Right cardiac atrium (tissue), 5 donors: Measurements from ENCODE around the gene CENPE. TPM values are rescaled to one million over a fixed set of nuclear protein-coding genes. Genes with fewer than 3 reads are reported as not detected.
"Not testable (repeated sequence)": the region's sequence is repeated elsewhere in the genome, so short reads cannot be mapped to it uniquely, and the experiment has no call there.

Experiments used
- ATAC-seq, 2 donors: fragments of 200-7000 bp; cut with Tn5 transposase; one replicate each; pipeline versions ENCODE4 v1.8.0 to v1.9.1; 2020; ENCODE audit warnings: moderate library complexity in 2 of 2, mild to moderate bottlenecking in 1 of 2
- DNase-seq, 3 donors: peaks; one replicate each; pipeline ENCODE4 v3.0.0-alpha.2; 2020
- H3K27ac ChIP-seq: one replicate; pipeline ENCODE4 v1.5.1; 2013; ENCODE audit warnings: mild to moderate bottlenecking, low read length, control low read depth, moderate library complexity
- H3K27me3 ChIP-seq: one replicate; pipeline ENCODE4 v1.6.1; 2013; ENCODE audit not compliant: control insufficient read depth, insufficient read depth
- H3K4me1 ChIP-seq: one replicate; pipeline ENCODE4 v1.6.1; 2013; ENCODE audit warnings: low read length; ENCODE audit not compliant: control insufficient read depth, insufficient read depth
- H3K4me3 ChIP-seq: one replicate; pipeline ENCODE4 v1.5.1; 2013; ENCODE audit warnings: low read length, control low read depth
- H3K9me3 ChIP-seq: one replicate; pipeline ENCODE4 v1.6.1; 2013; ENCODE audit warnings: low read length; ENCODE audit not compliant: control insufficient read depth
- WGBS: extraction: QIAGEN DNeasy Blood & Tissue Kit; methylation state at CpG from one replicate; pipeline ENCODE4 v1.1.7; 2013; 5-methylcytosine and 5-hydroxymethylcytosine counted together
- intact Hi-C, 4 donors: fragments of 100-400 bp; cut with DNase I; formaldehyde crosslinking; loops; one replicate each; pipeline versions ENCODE4 v1.11.0 to v1.14.0; 2022 to 2023
- polyA plus RNA-seq: library from polyadenylated mRNA; stranded (reverse); fragments of 200-250 nt; gene quantifications from one replicate; pipeline ENCODE4 v1.2.3, GENCODE V29; 2013
- total RNA-seq, 4 donors: library from RNA; stranded (reverse); fragmentation: NEBNext Ultra II Directional; extraction: Animal tissue kit (Norgen Biotek cat#: 25700); gene quantifications; one replicate each; pipeline ENCODE4 v1.2.1, GENCODE V29; 2021
- donor health status: healthy with polysubstance abuse.
- donor health status: DM: no; HTN: yes; CAD: no.
- donor health status: DM: no; HTN: no; CAD: no.
- donor health status: DM: no; HTN: yes; CAD: no; lungs with severe emphysema.
- donor health status: DM: yes; HTN: yes; CAD: no.

Gene CENPE
- total and polyA plus RNA-seq, 5 donors, result 0.14 to 0.77 (median 0.59) TPM

- H3K27ac ChIP-seq, H3K9me3 ChIP-seq, intact Hi-C loops, ATAC-seq, H3K27me3 ChIP-seq, DNase-seq, H3K4me3 ChIP-seq, H3K4me1 ChIP-seq: not testable (repeated sequence)
- WGBS, result over 99% methylated on average over 2 of the region's 2 CpGs
Measured at GRCh38 chr4:103169750-103170149, 28.4 kb downstream of the CENPE start.

- Histone ChIP-seq H3K4me1 (no peaks in the 10 kb centered on the region), H3K27ac (no peak overlapping the region), H3K27me3 (no peaks in the 10 kb centered on the region), H3K4me3 (no peak overlapping the region), H3K9me3 (peaks cover 3% of the 10 kb centered on the region)
- DNase-seq (no peak), ATAC-seq (no peak)
- WGBS, result 94% methylated on average over 1 of the region's 1 CpG
- intact Hi-C loops, result no loop called here
Measured at GRCh38 chr4:103168993-103169392, 29.1 kb downstream of the CENPE start.

GRCh38 chr4:103162176-103162575 is 36.0 kb downstream of the CENPE start:
- H3K27me3 ChIP-seq, result no peaks in the 10 kb centered on the region
- H3K4me1 ChIP-seq, result no peaks in the 10 kb centered on the region
- ATAC-seq (no peak), DNase-seq (no peak)
- 97% methylated on average over 2 of the region's 2 CpGs for WGBS
- no peak overlapping the region for H3K4me3 ChIP-seq
- H3K27ac ChIP-seq, result no peak overlapping the region
- intact Hi-C loops, result no loop called here
- no peaks in the 10 kb centered on the region for H3K9me3 ChIP-seq

DNA sequence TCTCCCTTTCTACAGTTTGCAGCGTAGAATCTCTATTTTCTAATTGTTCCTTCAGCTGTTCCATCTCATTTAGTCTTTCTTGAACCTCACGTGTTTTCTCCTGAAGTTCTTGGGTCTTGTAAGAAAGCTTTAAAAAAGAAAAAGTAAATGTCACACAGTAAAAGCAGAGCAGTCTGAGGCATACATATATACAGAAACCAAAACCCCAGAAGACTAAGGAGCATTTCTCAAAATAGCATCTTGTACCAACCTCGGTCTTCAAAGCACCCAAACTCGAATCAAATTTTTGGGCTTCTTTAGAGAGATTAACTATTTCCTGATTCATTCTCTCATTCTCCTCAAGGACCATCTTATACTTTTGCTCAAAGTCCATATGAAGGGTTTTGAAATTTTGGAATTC is 39.4 kb downstream of the CENPE start:
- 86% methylated on average over 4 of the region's 4 CpGs for WGBS
- H3K4me1 ChIP-seq, result no peaks in the 10 kb centered on the region
- H3K27me3 ChIP-seq, result no peaks in the 10 kb centered on the region
- intact Hi-C loops, result no loop called here
- H3K9me3 ChIP-seq, result no peaks in the 10 kb centered on the region
- no peak for DNase-seq
- H3K27ac ChIP-seq, result no peak overlapping the region
- ATAC-seq, result no peak
- H3K4me3 ChIP-seq, result no peak overlapping the region

DNA sequence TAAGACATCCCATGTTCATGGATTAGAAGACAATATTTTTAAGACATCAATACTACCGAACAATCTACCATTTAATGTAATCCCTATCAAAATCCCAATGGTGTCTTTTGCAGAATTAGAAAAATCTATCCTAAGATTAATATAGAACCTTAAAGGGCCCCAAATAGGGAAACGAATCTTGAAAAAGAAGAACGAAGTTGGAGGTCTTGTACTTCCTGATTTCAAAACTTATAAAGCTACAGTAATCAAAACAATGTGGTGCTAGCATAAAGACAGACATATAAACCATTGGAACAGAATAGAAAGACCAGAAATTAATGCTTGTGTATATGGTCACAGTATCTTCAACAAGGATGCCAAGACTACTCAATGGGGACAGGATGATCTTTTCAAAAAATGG is 42.0 kb downstream of the CENPE start:
- ATAC-seq, result no peak
- Histone ChIP-seq H3K27me3 (no peaks in the 10 kb centered on the region), H3K4me1 (no peaks in the 10 kb centered on the region), H3K27ac (no peak overlapping the region), H3K9me3 (no peaks in the 10 kb centered on the region), H3K4me3 (no peak overlapping the region)
- DNase-seq, result no peak
- WGBS, result 91% methylated on average over 3 of the region's 3 CpGs
- intact Hi-C loops, result no loop called here

DNA sequence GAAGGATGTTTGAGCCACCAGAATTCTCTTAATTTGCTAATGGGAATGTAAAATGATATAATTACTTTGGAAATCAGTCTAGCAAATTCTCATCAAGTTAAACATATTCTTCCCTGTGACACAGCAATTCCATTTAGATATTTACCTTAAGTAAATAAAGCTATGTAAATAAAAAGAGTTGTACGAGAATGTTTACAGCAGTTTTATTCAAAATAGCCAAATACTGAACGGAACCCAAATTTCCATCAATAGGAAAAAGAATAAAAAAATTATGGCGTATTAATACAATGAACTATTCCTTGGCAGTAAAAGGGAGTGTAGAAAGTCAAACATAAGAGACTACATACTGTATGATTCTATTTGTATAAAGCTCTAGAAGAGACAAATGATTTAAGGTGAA is 45.8 kb downstream of the CENPE start:
- H3K9me3 ChIP-seq, result no peaks in the 10 kb centered on the region
- 98% methylated on average over 3 of the region's 3 CpGs for WGBS
- ATAC-seq (no peak), DNase-seq (no peak)
- no peaks in the 10 kb centered on the region for H3K4me1 ChIP-seq
- intact Hi-C loops, result no loop called here
- H3K4me3 ChIP-seq, result no peak overlapping the region
- no peak overlapping the region for H3K27ac ChIP-seq
- H3K27me3 ChIP-seq, result no peaks in the 10 kb centered on the region

DNA sequence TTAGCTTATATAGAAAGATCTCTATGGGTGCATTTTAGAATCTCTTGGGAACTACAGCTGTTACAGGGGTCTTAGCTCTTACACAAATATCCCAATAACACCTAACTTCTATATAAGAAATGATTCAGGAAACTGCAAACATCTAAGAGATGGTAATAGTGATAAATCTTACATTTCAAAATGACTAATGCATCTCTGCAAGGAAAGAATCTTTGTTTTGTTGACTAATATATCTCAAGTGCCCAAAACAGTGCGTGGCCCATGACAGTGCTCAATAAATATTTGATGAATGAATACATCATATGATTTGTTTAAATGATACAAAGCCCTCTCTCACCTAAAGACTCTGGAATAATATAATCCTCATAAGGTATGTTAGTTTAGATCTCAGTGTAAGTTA is 47.5 kb downstream of the CENPE start:
- H3K9me3 ChIP-seq, result no peaks in the 10 kb centered on the region
- WGBS, result 91% methylated on average over 1 of the region's 1 CpG

DNA sequence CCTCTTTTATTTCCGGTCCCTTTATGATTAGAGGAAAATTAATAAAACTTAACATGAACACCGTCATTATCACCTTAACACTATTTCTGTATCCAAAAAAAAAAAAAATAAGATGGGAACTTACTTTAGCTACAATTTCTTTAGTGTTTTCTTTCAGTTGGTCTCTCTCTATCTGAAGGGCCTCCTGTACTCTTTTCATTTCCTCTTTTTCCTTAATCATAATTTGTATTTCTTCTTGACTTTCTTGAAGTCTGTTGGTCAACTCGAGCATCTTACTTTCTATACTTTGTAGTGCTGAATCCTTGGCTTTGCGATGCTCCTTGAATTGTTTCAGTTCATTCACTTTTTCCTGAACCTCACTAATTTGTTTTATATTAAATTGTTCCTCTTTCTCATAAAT is 53.2 kb downstream of the CENPE start:
- H3K4me3 ChIP-seq, result no peak overlapping the region
- 94% methylated on average over 4 of the region's 4 CpGs for WGBS
- H3K4me1 ChIP-seq, result no peaks in the 10 kb centered on the region
- H3K9me3 ChIP-seq, result no peaks in the 10 kb centered on the region
- intact Hi-C loops, result no loop called here
- no peaks in the 10 kb centered on the region for H3K27me3 ChIP-seq
- DNase-seq, result no peak
- no peak overlapping the region for H3K27ac ChIP-seq
- no peak for ATAC-seq

More for the DNA sequence above, 47.5 kb downstream of the CENPE start:
- no peak for ATAC-seq
- Histone ChIP-seq H3K4me1 (no peaks in the 10 kb centered on the region), H3K4me3 (no peak overlapping the region), H3K27ac (no peak overlapping the region), H3K27me3 (no peaks in the 10 kb centered on the region)
- intact Hi-C loops, result no loop called here
- DNase-seq, result no peak

GRCh38 chr4:103137446-103137827 is 60.7 kb downstream of the CENPE start:
- Histone ChIP-seq H3K27me3 (no peaks in the 10 kb centered on the region), H3K4me3 (no peak overlapping the region), H3K4me1 (no peaks in the 10 kb centered on the region), H3K27ac (no peak overlapping the region), H3K9me3 (no peaks in the 10 kb centered on the region)
- intact Hi-C loops, result no loop called here
- DNase-seq, result no peak
- ATAC-seq, result no peak
- WGBS, result 94% methylated on average over 1 of the region's 1 CpG

- DNase-seq (no peak), ATAC-seq (no peak)
- Histone ChIP-seq H3K27me3 (no peaks in the 10 kb centered on the region), H3K9me3 (no peaks in the 10 kb centered on the region), H3K4me1 (no peaks in the 10 kb centered on the region), H3K4me3 (no peak overlapping the region), H3K27ac (no peak overlapping the region)
- intact Hi-C loops, result no loop called here
- WGBS, result 57% methylated on average over 1 of the region's 1 CpG
Measured at GRCh38 chr4:103136671-103137445, 61.3 kb downstream of the CENPE start.

- H3K27ac ChIP-seq, result no peak overlapping the region
- H3K4me1 ChIP-seq, result no peaks in the 10 kb centered on the region
- no peaks in the 10 kb centered on the region for H3K9me3 ChIP-seq
- intact Hi-C loops, result no loop called here
- ATAC-seq (no peak), DNase-seq (no peak)
- H3K4me3 ChIP-seq, result no peak overlapping the region
- 92% methylated on average over 8 of the region's 8 CpGs for WGBS
- H3K27me3 ChIP-seq, result no peaks in the 10 kb centered on the region
Measured at GRCh38 chr4:103129174-103129573, 69.0 kb downstream of the CENPE start.

GRCh38 chr4:103126126-103126525 is 72.0 kb downstream of the CENPE start:
- 96% methylated on average over 3 of the region's 3 CpGs for WGBS
- intact Hi-C loops, result no loop called here
- Histone ChIP-seq H3K9me3 (no peaks in the 10 kb centered on the region), H3K4me1 (no peaks in the 10 kb centered on the region), H3K27me3 (no peaks in the 10 kb centered on the region), H3K27ac (no peak overlapping the region), H3K4me3 (no peak overlapping the region)
- no peak for ATAC-seq
- DNase-seq, result no peak
